GM12878 (cell line): ENCODE measurements around the gene MCF2L2.

ENCODE experiments used
- BHLHE40 ChIP-seq, 2 experiments: fragments of 450-650 bp in 1 of 2; IDR thresholded peaks; 2 replicates each; pipeline ENCODE4 v1.6.1; 2011 to 2017; ENCODE audit warnings: low read depth in 2 of 2, borderline replicate concordance in 1 of 2, improper control_type of control experiment in 1 of 2, low read length in 1 of 2, mild to moderate bottlenecking in 1 of 2
- CBFB ChIP-seq: IDR thresholded peaks from 2 replicates; pipeline ENCODE4 v1.6.1; 2016; ENCODE audit warnings: antibody characterized with exemption, low read depth
- CHD1 ChIP-seq: IDR thresholded peaks from 2 replicates; pipeline ENCODE4 v1.6.1; 2012; ENCODE audit warnings: low read depth, low read length, improper control_type of control experiment
- CTCF ChIP-seq, 3 experiments: IDR thresholded peaks in 2 of 3; conservative IDR thresholded peaks in 1 of 3; 2 replicates each; pipeline ENCODE4 v1.5.1; 2011; ENCODE audit warnings: low read depth in 3 of 3, low read length in 3 of 3, mild to moderate bottlenecking in 3 of 3, control low read depth in 2 of 3, moderate library complexity in 2 of 3, inconsistent platforms in 1 of 3, mixed read lengths in 1 of 3; ENCODE audit not compliant: control insufficient read depth in 2 of 3, insufficient read depth in 1 of 3; ENCODE audit errors: extremely low read depth in 1 of 3
- ELK1 ChIP-seq: IDR thresholded peaks from 2 replicates; pipeline ENCODE4 v1.6.1; 2012; ENCODE audit warnings: low read depth, low read length, improper control_type of control experiment

GRCh38 chr3:183180110-183180783 lies 248.2 kb downstream of the MCF2L2 start:
- no peak for TF ChIP-seq CBFB
- no peak for TF ChIP-seq BHLHE40 (IDR thresholded peaks at IDR 0.05; ENCODE audit: borderline replicate concordance in 1 of 2, low read depth in 2 of 2, low read length in 1 of 2)
- no peak for TF ChIP-seq ELK1
- no peak for TF ChIP-seq CTCF (IDR thresholded peaks at IDR 0.05 in 2 of 3, conservative IDR thresholded peaks at IDR 0.05 in 1 of 3; ENCODE audit: control insufficient read depth in 2 of 3, extremely low read depth in 1 of 3, insufficient read depth in 1 of 3, low read depth in 3 of 3, low read length in 3 of 3)
- TF ChIP-seq CHD1, result no peak
